G401 (cell line): ENCODE data around the gene ICA1. TPM values are rescaled to one million over a fixed set of nuclear protein-coding genes. Genes with fewer than 3 reads are reported as not detected.
"Not testable (repeated sequence)": the region's sequence is repeated elsewhere in the genome, so short reads cannot be mapped to it uniquely, and the experiment has no call there.

Source experiments
- DNase-seq: peaks from one replicate; pipeline ENCODE4 v3.0.0-alpha.2; 2015; ENCODE audit warnings: low spot score
- in situ Hi-C: cut with HindIII; loops from 2 replicates; pipeline ENCODE4 v1.10.0; 2016; ENCODE audit warnings: low sequenced_read_pairs, mixed read lengths
- total RNA-seq: library from RNA; depleted of rRNA; stranded (reverse); fragments of >200 nt; shearing (Covaris generic); gene quantifications from 2 replicates; pipeline ENCODE4 v1.2.3, GENCODE V29; 2014; rRNA removed

ICA1 gene
- total RNA-seq, result 29.1 and 51.6 TPM in 2 replicates

DNA sequence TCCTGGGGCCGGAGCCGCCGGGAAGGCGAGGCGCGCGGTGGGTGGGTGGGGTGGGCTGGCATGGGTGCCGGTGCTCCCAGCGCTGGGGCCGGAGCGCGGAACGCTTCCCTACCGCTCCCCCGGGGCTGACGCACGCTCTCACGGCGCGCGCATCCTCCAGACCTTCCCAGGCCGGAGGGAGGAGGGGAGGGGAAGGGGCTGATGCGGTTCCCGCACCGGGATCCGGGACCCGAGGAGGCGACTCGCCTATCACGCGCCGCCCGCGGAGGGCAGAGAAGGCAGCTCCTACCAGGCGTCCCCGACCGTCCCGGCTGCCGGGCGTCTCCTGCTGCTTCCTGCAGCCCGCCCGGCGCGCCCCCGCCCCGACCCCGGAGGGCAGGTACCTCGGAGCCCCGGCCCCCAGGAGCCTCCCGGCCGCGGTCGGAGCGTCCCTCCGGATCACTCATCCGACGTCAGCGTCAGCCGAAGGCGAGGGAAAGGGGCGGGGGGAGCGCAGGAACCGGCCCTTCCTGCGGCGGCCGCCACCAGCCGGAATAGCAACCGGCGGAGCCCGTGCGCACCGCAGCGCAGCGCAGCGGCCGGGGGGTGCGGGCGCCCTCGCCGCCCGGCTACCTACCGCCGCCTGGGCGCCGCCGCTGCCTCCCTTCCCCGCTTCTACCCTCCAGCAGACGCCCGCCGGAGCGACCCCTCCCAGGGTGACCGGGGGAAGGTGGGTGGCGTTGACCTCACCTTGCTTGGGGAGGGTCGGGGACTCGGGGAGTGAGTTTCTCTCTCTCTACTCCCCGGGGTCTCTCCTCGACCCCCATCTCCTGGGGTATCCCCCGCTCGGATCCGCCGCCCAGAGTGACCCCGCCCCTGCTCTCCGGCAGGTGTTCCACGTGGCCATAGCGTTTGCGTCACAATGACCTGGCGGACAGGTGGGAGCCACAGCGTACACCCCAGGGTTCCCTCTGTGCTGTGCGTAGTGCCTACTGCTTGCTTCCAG is at the start of gene ICA1:
Gene ICA1 (minus strand): TSS at position 457 of the 985 bp plus-strand sequence. CDS start 26,241 bp downstream, outside the sequence.
- peak; percentile 72 for DNase-seq
- in situ Hi-C loops, result no loop called here

GRCh38 chr7:8310876-8311275 is 48.9 kb upstream of the ICA1 start:
- no peak for DNase-seq
- in situ Hi-C loops, result no loop called here

DNA sequence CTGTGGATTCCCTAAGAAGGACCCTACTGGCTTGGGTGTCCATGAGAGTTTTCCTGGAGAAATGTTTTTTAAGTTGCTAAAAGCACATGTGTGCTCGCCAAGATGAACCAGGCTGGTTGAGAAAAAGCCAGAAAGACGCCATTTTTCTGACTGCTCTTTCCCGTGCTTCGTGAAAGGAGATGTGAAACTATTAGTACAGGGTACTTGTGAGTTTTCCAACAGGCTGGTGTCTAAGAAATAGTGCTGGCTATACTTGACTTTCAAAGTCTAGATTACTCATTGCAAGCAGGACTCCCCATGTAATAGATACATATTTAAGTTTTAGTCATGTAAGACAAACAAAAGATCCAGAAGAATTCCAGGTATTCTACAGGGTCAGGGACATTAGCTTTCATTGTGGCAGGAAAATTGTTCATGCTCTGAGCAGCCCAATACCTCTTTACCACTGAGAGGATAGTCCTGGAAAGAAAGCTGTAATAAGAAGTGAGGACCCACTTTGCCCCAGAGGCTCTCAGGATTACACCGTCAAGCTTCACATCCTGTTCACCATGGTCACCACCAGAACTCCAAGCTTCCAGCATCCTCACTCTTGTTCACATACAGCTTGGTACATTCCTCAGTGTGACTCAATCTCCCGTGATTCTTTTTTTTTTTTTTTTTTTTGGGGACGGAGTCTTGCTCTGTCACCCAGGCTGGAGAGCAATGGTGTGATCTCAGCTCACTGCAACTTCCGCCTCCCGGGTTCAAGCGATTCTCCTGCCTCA is 43.8 kb upstream of the ICA1 start:
- in situ Hi-C loops, result no loop called here
- no peak for DNase-seq

GRCh38 chr7:8305104-8305503 is 43.1 kb upstream of the ICA1 start:
- in situ Hi-C loops, result no loop called here
- no peak for DNase-seq

DNA sequence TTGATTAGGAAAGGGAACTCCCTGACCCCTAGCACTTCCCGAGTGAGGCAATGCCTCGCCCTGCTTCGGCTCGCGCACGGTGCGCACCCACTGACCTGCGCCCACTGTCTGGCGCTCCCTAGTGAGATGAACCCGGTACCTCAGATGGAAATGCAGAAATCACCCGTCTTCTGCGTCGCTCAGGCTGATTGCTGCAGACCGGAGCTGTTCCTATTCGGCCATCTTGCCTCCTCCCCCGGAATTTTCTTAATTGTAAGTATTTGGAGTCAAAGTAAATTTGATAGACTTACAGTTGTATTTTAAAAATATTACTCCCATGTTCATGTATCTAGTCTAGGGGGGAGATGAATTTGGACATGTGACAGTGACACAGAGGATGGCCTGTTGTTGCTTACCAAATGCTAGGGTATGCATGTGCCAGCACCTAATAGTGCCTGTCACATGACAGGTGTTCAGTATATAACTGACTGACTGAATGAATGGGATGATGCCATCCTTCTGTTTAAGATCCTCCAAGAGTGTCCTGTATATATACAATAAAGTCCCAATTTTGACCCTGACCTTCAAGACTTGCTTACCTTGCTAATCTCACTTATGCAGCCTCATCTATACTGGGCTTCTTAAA is 42.0 kb upstream of the ICA1 start:
- no peak for DNase-seq
- in situ Hi-C loops, result no loop called here

GRCh38 chr7:8297023-8297422 is 35.1 kb upstream of the ICA1 start:
- in situ Hi-C loops, DNase-seq: not testable (repeated sequence)

GRCh38 chr7:8296362-8296659 is 34.3 kb upstream of the ICA1 start:
- DNase-seq, result no peak
- in situ Hi-C loops, result no loop called here

- peak; percentile 93 for DNase-seq
- in situ Hi-C loops, result no loop called here
These were observed 33.8 kb upstream of the ICA1 start for GRCh38 chr7:8295638-8296361.

- in situ Hi-C loops, result no loop called here
- DNase-seq, result no peak
These were observed 29.6 kb upstream of the ICA1 start for GRCh38 chr7:8291397-8292141.

GRCh38 chr7:8290645-8291308 is 28.8 kb upstream of the ICA1 start:
- peak; percentile 64 for DNase-seq
- in situ Hi-C loops, result no loop called here

DNA sequence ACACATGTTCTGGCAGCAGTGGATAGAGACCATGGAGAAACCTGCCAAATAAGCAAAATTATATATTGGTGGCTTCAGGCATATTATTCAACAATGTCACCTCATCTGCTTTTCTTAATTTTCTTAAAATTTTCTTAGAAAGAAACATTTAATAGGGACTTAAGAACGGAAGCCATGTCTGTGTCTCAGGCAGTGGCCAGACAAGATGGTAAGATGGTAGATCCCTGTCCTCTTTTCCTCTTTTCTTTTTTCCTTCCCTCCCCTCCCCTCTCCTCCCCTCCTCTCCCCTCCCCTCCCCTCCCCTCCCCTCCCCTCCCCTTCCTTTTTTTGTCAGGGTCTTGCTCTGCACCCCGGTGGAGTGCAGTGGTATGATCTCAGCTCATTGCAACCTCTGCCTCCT is 24.2 kb upstream of the ICA1 start:
- no peak for DNase-seq
- in situ Hi-C loops, result no loop called here

- in situ Hi-C loops, result no loop called here
- no peak for DNase-seq
These were observed 23.2 kb upstream of the ICA1 start for GRCh38 chr7:8285155-8285554.

DNA sequence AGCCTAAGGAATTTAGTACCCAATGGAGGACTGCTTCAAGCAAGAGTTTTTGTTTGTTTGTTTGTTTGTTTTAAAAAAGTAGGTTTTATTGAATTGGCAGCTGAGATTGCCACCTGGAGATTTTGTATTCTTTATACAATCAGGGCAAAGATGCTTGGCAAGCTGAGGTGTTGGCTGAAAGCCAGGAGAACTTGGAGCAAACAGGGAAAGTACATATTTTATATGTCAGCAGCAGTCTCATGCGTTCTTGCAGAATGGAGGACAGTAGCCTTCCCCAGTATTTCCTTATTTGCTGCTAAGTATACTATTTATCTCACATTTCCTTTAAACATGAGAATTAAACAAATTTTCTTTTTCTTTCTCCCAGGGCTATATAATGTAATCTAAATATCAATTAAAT is 22.6 kb upstream of the ICA1 start:
- in situ Hi-C loops, result no loop called here
- DNase-seq, result no peak

DNA sequence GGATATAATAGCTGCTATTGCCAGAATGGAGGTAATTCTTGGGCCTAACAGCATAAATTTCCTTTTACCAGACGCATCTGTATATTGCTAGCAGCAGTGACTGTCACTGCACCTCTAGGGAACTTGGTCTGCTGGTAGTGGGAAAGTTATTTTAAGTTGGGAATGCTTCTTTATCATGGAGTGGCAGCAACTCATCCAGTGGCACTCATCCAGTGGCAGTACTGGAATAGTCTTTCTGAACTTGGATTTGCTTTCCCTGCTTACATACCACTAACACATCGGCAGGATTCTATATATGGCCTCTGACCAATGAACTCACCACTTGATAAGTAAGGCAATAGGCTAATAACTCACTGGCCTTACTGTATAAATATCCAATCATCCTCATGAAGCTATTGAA is 22.0 kb upstream of the ICA1 start:
- DNase-seq, result no peak
- in situ Hi-C loops, result no loop called here

DNA sequence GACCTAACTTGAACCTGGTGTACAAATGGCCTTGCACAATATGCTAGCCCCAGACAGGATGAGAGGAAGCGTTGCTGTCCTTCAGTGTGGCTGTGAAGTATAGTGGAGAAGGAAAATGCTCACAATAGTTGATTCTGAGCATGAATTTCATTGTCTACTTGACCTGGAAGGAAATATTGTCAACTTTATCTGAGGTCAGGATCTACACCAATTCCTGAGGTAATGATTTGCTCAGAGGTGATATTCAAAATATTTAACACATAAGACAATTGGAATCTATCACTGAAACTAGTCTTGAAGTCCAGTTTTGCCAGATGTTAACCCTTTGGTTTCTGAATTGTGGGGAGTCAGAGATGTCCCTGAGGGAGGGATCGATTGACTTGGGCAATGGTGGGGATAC is 20.9 kb upstream of the ICA1 start:
- in situ Hi-C loops, result no loop called here
- no peak for DNase-seq

GRCh38 chr7:8282162-8282561 is 20.2 kb upstream of the ICA1 start:
- no peak for DNase-seq
- in situ Hi-C loops, result no loop called here

DNA sequence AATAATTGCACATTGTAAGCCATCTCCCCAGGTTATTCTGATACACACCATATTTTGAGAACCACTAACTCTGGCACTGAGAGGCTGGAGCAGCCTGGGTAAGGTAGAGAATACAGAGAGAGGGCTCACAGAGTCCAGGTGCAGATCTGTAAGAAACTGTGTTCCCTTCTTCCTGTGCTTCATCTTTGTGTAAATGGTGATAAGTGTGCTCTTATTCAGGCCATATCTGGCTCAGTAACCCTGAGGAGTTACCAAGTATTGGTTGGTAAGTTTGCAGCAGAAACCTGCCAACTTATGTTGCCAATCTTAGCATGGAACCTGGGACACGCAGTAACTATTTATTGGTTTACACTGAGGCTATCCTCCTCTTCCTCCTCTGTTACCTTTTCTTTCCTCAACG is 16.2 kb upstream of the ICA1 start:
- no peak for DNase-seq
- in situ Hi-C loops, result no loop called here

DNA sequence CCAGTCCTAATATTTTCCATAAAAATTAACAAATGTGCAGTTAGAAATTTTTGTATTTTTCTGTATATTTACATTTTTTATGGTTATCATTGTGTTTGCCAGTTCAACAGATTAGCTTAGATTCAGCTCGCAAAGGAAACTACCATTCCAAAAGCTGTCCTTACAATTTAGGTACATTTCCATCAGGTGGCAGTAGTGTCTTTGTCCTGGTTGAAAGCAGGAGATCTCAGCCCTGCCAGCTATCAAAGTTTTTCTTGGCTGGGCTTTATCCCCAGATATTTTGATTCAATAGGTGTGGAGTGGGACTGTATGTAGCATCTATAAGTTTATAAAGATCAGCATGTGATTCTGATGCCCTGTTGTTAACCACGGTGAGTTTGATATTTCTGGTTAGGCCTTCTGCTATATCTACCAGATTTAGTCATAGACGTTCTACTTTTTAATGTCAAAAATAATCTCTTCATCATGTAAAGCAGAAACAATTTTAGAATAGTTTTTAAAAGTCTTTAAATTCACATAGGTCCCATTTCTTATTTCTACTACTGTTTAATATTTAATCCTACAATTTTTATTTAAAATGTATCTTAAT is 15.5 kb upstream of the ICA1 start:
- no peak for DNase-seq
- in situ Hi-C loops, result no loop called here
